B cell (primary cell): ENCODE results near the gene TP53BP2. TPM values are rescaled to one million over a fixed set of nuclear protein-coding genes. Genes with fewer than 3 reads are reported as not detected.

ENCODE experiments used
- ATAC-seq: fragments of 200-7000 bp; cut with Tn5 transposase; one replicate; pipeline ENCODE4 v1.10.0; 2021; ENCODE audit warnings: low read depth, mild to moderate bottlenecking, moderate number of reproducible peaks, moderate library complexity
- CTCF ChIA-PET: fragments of 350-600 bp; sonication (Branson Sonifier 250); formaldehyde crosslinking; loops from one replicate; lab custom pipeline; 2021; ENCODE audit warnings: antibody characterized with exemption, inconsistent platforms; lab: Charles Lee
- POLR2A ChIA-PET: fragments of 350-600 bp; sonication (Branson Sonifier 250); formaldehyde crosslinking; loops from one replicate; lab custom pipeline; 2021; ENCODE audit warnings: antibody characterized with exemption; lab: Charles Lee
- DNase-seq: peaks from one replicate; pipeline ENCODE4 v3.0.0; 2013
- H2AFZ ChIP-seq: 2 replicates; pipeline ENCODE4 v1.6.1; 2012; ENCODE audit warnings: mild to moderate bottlenecking, low read depth, low read length; ENCODE audit not compliant: insufficient read depth, poor library complexity, severe bottlenecking
- H3K27ac ChIP-seq, 2 donors: 1 replicate in 1 of 2; 2 replicates in 1 of 2; pipeline ENCODE4 v1.5.1; 2012 to 2013; ENCODE audit warnings: low read length in 2 of 2, mild to moderate bottlenecking in 2 of 2, moderate library complexity in 1 of 2
- H3K27me3 ChIP-seq, 4 experiments: fragments of 200-600 bp in 1 of 4; sonication (generic) in 1 of 4; replicated peaks in 1 of 4; 1 replicate in 2 of 4; 2 replicates in 2 of 4; pipeline versions ENCODE4 v1.6.1 to v1.7.0; 2013 to 2016; ENCODE audit warnings: low read length in 3 of 4, mild to moderate bottlenecking in 2 of 4, mixed read lengths in 1 of 4, moderate library complexity in 1 of 4; ENCODE audit not compliant: insufficient read depth in 4 of 4, control insufficient read depth in 3 of 4; ENCODE audit errors: control extremely low read depth in 1 of 4
- H3K36me3 ChIP-seq, 2 experiments: replicated peaks in 1 of 2; 1 replicate in 1 of 2; 2 replicates in 1 of 2; pipeline versions ENCODE4 v1.6.1 to v1.7.1; 2013; ENCODE audit warnings: low read length in 1 of 2; ENCODE audit not compliant: insufficient read depth in 2 of 2, control insufficient read depth in 1 of 2; ENCODE audit errors: control extremely low read depth in 1 of 2, extremely low read depth in 1 of 2
- H3K4me1 ChIP-seq, 2 donors: fragments of 200-600 bp in 1 of 2; sonication (generic) in 1 of 2; 1 replicate in 1 of 2; 2 replicates in 1 of 2; pipeline versions ENCODE4 v1.5.1 to v1.6.1; 2013 to 2017; ENCODE audit warnings: low read length in 2 of 2; ENCODE audit not compliant: control insufficient read depth in 2 of 2, insufficient read depth in 2 of 2
- H3K4me2 ChIP-seq: replicated peaks from 2 replicates; pipeline ENCODE3; 2012; ENCODE audit warnings: mild to moderate bottlenecking, low read depth, low read length; ENCODE audit not compliant: poor library complexity, severe bottlenecking
- H3K4me3 ChIP-seq, 5 experiments: fragments of 200-600 bp in 1 of 5; sonication (generic) in 1 of 5; 1 replicate in 3 of 5; 2 replicates in 2 of 5; pipeline versions ENCODE4 v1.5.1 to v1.7.0; 2011 to 2016; ENCODE audit warnings: low read length in 4 of 5, mild to moderate bottlenecking in 4 of 5, low read depth in 2 of 5, control low read depth in 1 of 5, moderate library complexity in 1 of 5; ENCODE audit not compliant: insufficient read depth in 1 of 5; ENCODE audit errors: control extremely low read depth in 1 of 5, extremely low read depth in 1 of 5
- H3K79me2 ChIP-seq: fragments of 200-600 bp; sonication (generic); one replicate; pipeline ENCODE4 v1.6.0; 2016; ENCODE audit warnings: low read length; ENCODE audit not compliant: control insufficient read depth, insufficient read depth
- H3K9ac ChIP-seq: fragments of 200-600 bp; sonication (generic); 2 replicates; pipeline ENCODE4 v1.6.1; 2017; ENCODE audit warnings: mild to moderate bottlenecking, low read length, moderate library complexity
- H3K9me3 ChIP-seq, 3 donors: one replicate each; pipeline versions ENCODE4 v1.6.1 to v1.7.1; 2013; ENCODE audit warnings: low read length in 2 of 3; ENCODE audit not compliant: control insufficient read depth in 2 of 3, insufficient read depth in 1 of 3; ENCODE audit errors: control extremely low read depth in 1 of 3
- H4K20me1 ChIP-seq: 2 replicates; pipeline ENCODE4 v1.6.0; 2012; ENCODE audit warnings: mild to moderate bottlenecking, low read length; ENCODE audit not compliant: insufficient read depth, control insufficient read depth, poor library complexity, severe bottlenecking
- H3K27ac Mint-ChIP-seq: one replicate; pipeline ENCODE4 v1.8.0; 2021; ENCODE audit warnings: mixed read lengths
- H3K27me3 Mint-ChIP-seq: one replicate; pipeline ENCODE4 v1.8.0; 2021; ENCODE audit warnings: mixed read lengths
- H3K4me1 Mint-ChIP-seq: one replicate; pipeline ENCODE4 v1.8.0; 2021; ENCODE audit warnings: mixed read lengths
- H3K4me3 Mint-ChIP-seq: one replicate; pipeline ENCODE4 v1.8.0; 2021; ENCODE audit warnings: mixed read lengths
- H3K9me3 Mint-ChIP-seq: one replicate; pipeline ENCODE4 v1.8.0; 2022; ENCODE audit warnings: mixed read lengths; ENCODE audit not compliant: insufficient read depth
- CTCF ChIP-seq: fragments of 200-600 bp; IDR thresholded peaks from one replicate; pipeline ENCODE4 v1.8.0; 2022; ENCODE audit warnings: antibody characterized with exemption, mild to moderate bottlenecking
- EZH2 ChIP-seq: IDR thresholded peaks from 2 replicates; pipeline ENCODE4 v1.6.1; 2012; ENCODE audit warnings: borderline replicate concordance, low read depth, mild to moderate bottlenecking, moderate library complexity, low read length; ENCODE audit not compliant: insufficient read depth, poor library complexity, severe bottlenecking
- WGBS: methylation state at CpG from one replicate; pipeline ENCODE4 v1.1.5; 2013; ENCODE audit warnings: missing lambda C conversion rate; ENCODE audit not compliant: insufficient coverage; 5-methylcytosine and 5-hydroxymethylcytosine counted together
- intact Hi-C: fragments of 100-400 bp; cut with micrococcal nuclease; formaldehyde crosslinking; loops from one replicate; pipeline ENCODE4 v1.10.0; 2022
- polyA plus RNA-seq: library from polyadenylated mRNA; depleted of rRNA; stranded (reverse); fragments of >200 nt; gene quantifications from 2 replicates; pipeline ENCODE4 v1.2.3, GENCODE V29; 2012
- total RNA-seq, 2 donors: library from RNA; stranded (reverse); fragments of 120-200 nt in 1 of 2; gene quantifications; 1 replicate in 1 of 2; 2 replicates in 1 of 2; pipeline versions ENCODE4 v1.2.3 to v1.2.4, GENCODE V29; 2013 to 2022

Gene TP53BP2
- total and polyA plus RNA-seq, 2 donors (not counting 1 experiment from before 2014, with no cell fraction given), result 10.8 to 40.0 TPM

GRCh38 chr1:223730479-223731132, 115.1 kb downstream of the TP53BP2 start:
- Mint-ChIP-seq H3K27me3 (no peaks in the 10 kb centered on the region), H3K9me3 (no peaks in the 10 kb centered on the region), H3K27ac (no peak overlapping the region), H3K4me3 (no peak overlapping the region), H3K4me1 (peaks cover 19% of the 10 kb centered on the region)
- H4K20me1 ChIP-seq, result no peaks in the 10 kb centered on the region
- ATAC-seq, result no peak
- H3K27ac ChIP-seq, result no peak overlapping the region
- 100% methylated on average over 3 of the region's 4 CpGs for WGBS
- H3K9me3 ChIP-seq, result no peaks in the 10 kb centered on the region
- TF ChIP-seq CTCF (no peak), EZH2 (no peak)
- H3K4me2 ChIP-seq, result no peak overlapping the region
- POLR2A ChIA-PET, result interaction anchor here (0.6 kb wide), 1 partner anchor 928 kb away, joined by 5 read pairs; no protein-coding TSS in a partner anchor
- no peaks in the 10 kb centered on the region for H3K27me3 ChIP-seq
- H3K79me2 ChIP-seq, result peaks cover 5% of the 10 kb centered on the region
- no peak overlapping the region for H3K4me3 ChIP-seq
- CTCF ChIA-PET, result interaction anchor here (1.0 to 4.2 kb wide), 3 partner anchors 14 to 32 kb away, joined by 5 to 26 read pairs (median 6); no protein-coding TSS in a partner anchor
- no peak for DNase-seq
- intact Hi-C loops, result no loop called here
- no peak overlapping the region for H3K9ac ChIP-seq
- peaks cover 0 to 9% of the 10 kb centered on the region in 2 experiments for H3K36me3 ChIP-seq
- no peak overlapping the region for H2AFZ ChIP-seq
- H3K4me1 ChIP-seq, result peaks cover 8 to 18% of the 10 kb centered on the region in 2 donors

- Histone ChIP-seq H3K4me1 (peaks cover 8 to 21% of the 10 kb centered on the region in 2 donors), H3K9me3 (no peaks in the 10 kb centered on the region), H3K36me3 (peaks cover 0 to 9% of the 10 kb centered on the region in 2 experiments), H4K20me1 (no peaks in the 10 kb centered on the region), H3K4me2 (no peak overlapping the region), H3K79me2 (peaks cover 5% of the 10 kb centered on the region), H3K27ac (no peak overlapping the region), H3K4me3 (no peak overlapping the region), H3K9ac (no peak overlapping the region), H2AFZ (no peak overlapping the region), H3K27me3 (no peaks in the 10 kb centered on the region)
- 100% methylated on average over 1 of the region's 4 CpGs for WGBS
- no peak for TF ChIP-seq EZH2
- TF ChIP-seq CTCF, result no peak
- ATAC-seq, result no peak
- ChIA-PET CTCF (interaction anchor here (1.0 to 4.2 kb wide), 3 partner anchors 13 to 31 kb away, joined by 5 to 26 read pairs (median 6); no protein-coding TSS in a partner anchor), POLR2A (no interaction called here)
- no peak overlapping the region for H3K4me3 Mint-ChIP-seq
- peaks cover 25% of the 10 kb centered on the region for H3K4me1 Mint-ChIP-seq
- intact Hi-C loops, result no loop called here
- no peaks in the 10 kb centered on the region for H3K9me3 Mint-ChIP-seq
- DNase-seq, result no peak
- H3K27ac Mint-ChIP-seq, result no peak overlapping the region
- no peaks in the 10 kb centered on the region for H3K27me3 Mint-ChIP-seq
Observed at GRCh38 chr1:223729906-223730305, 115.8 kb downstream of the TP53BP2 start.
